Measurements from ENCODE around the gene C19orf18.

The C19orf18 gene

DNA sequence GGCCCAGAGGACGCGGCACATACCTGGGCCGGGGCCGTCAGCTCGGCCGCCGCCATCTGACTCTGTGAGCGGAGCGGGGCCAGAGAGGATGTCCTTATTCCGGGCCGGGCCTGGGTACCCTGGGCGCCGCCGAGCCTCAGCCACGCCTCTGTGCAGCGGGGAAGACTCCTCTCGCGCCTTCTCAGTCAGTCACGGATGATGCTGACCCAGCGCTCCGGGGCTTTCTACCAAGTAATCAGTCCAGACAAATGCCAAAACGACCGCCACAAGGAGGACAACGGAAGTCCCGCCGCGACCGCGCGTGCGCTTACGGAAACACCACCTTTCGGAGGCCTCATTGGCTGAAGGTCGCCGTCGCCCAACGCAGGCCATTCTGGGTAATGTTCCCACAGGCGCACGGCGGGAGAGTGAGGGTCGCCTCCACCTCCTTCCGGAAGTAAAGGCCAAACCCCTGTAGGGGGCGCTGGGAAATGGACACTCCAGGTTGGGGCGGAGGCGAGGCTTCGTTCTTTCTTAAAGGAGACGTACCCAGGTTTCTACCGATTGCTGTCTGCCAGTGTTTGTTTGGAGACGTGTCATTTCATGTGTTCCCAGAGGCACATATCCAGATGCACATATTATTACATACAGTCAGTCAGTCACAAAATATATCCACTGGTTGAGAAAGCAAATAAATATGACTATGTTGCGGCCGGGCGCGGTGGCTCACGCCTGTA is 26.8 kb downstream of the C19orf18 start, which contains the start of gene ZNF256:
Gene ZNF256, minus strand, starts transcription at position 288 of the 716 bp plus-strand sequence. Its CDS starts 232 bp downstream, at position 56.
- ATAC-seq (peak; percentile 98), DNase-seq (peak; percentile 93)

DNA sequence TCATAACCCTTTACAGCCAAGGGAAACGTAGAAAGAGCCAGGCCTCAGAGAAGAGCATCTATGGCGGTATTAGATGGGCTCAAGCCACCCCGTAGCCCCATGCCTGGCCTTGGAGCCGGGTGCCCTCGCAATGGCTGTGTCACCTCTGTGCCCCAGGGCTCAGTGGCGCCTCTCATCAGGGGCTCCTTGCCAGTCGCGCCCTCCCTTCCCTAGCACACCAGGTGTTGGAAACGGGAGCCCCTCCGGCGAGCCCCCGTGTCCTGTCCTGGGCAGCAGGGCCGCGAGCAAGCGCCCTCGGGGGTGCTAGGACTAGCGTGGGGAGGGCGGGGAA is 27.3 kb downstream of the C19orf18 start:
- DNase-seq (no peak), ATAC-seq (peak; percentile 1)

DNA sequence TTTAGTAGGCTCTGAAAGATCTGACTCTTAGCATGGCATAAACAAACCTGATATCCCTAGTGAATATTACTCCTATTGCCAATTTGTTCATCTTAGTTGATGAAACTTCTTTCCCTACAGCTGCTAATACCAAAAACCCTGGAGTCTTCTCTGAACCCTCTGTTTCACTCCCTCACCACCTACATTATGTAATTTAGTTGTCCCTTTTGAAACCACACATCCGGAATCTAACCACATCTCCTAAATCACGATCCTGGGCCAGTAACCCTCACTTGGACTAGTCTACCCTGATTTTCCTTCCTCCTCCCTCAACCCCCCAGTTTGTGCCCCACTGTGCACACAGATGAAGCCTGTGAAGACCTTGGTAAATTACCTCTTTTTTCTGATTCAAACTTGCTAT is 28.0 kb downstream of the C19orf18 start:
- no peak for DNase-seq
- ATAC-seq, result no peak

DNA sequence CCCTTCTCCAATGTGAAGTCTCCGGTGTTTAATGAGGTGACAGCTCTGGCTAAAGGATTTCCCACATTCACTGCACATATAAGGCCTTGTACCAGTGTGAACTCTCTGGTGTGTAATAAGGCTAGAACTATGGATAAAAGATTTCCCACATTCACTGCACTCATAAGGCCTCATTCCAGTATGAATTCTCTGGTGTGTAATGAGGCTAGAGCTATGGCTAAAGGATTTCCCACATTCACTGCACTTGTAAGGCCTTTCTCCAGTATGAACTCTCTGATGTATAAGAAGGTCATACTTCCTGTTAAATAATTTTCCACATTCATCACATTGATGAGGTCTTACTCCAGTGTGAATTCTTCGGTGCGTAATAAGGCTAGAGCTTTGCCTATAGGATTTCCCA is 32.7 kb downstream of the C19orf18 start:
- DNase-seq (no peak), ATAC-seq (no peak)

DNA sequence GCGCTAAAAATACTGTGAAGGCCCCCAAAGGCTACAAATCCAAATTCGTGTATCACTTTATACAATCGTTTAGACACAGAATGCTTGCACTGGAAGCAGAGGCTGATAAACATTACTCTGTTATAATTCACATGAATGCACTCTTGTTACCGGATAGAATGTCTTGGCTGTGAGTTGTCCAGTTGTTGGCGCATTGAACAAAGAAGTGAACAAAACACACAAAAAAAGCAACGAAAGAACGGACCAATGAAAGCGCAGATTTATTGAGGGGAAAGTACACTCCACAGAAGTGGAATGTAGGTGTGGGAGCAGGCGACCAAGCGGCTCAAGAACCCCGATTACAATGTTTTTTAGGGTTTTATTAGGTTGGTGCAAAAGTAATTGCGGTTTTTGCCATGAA is 38.6 kb downstream of the C19orf18 start:
- no peak for DNase-seq
- ATAC-seq, result no peak

DNA sequence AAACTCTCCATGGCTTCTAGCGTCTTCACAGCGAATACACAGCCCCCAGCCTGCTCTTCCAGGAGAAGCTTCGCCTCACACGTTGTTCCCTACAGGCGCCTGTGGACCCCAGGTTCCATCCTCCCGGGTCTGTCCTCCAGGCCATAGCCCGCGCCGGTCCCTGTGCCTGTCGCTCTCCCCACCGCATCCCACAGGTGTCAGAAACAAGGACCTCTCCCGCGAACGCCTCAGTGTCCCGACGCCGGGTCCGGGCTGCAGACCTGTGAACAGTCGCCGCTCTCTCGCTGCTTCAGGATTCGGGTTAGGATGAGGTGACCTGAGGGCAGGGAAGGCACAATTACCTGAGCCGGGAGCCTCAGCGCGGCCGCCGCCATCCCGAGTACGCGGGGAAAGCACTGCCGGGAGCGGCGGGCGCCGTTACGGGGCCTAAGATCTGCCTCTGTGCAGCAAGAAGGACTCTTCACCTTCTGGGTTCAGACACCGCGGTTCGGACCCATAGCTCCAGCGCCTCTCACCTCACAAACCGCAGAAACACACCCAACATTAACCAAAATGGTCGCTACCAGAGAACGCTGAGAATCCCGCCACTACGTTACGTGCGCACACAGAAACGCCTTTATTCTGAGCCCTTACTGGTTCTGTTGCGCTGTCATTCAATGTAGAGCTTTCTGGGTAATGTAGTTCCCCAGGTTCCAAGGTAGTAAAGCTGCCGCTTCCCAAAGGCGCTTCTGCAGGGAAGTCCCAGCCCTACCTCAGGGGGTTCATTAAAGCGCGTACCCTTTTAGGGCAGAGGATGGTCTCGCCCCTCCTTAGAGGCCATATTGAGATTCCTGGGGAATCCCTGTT is 39.3 kb downstream of the C19orf18 start, which contains the start of gene ZNF418:
Gene ZNF418, minus strand, starts transcription at position 583 of the 846 bp plus-strand sequence. CDS start 1,580 bp downstream, outside the sequence.
- peak; percentile 89 for ATAC-seq
- peak; percentile 35 for DNase-seq

DNA sequence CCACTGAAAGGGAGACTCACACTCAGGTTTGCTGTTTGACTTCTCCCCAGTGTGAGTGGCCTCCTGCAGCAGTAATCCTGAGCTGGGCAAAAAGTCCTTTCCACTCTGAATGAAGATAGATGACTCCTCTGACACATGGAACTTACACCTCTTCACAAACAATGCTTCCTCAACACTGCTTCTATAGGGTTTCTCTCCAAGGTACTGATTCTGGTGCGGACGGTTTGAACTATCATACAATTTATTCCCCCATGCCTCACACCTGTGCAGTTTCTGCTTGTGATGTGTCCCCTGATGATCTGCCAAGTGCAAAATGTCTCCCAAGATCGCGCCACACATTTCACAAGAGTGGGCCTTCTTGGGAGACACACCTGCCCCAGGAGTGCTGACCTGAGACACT is 46.7 kb downstream of the C19orf18 start:
- ATAC-seq (no peak), DNase-seq (no peak)

DNA sequence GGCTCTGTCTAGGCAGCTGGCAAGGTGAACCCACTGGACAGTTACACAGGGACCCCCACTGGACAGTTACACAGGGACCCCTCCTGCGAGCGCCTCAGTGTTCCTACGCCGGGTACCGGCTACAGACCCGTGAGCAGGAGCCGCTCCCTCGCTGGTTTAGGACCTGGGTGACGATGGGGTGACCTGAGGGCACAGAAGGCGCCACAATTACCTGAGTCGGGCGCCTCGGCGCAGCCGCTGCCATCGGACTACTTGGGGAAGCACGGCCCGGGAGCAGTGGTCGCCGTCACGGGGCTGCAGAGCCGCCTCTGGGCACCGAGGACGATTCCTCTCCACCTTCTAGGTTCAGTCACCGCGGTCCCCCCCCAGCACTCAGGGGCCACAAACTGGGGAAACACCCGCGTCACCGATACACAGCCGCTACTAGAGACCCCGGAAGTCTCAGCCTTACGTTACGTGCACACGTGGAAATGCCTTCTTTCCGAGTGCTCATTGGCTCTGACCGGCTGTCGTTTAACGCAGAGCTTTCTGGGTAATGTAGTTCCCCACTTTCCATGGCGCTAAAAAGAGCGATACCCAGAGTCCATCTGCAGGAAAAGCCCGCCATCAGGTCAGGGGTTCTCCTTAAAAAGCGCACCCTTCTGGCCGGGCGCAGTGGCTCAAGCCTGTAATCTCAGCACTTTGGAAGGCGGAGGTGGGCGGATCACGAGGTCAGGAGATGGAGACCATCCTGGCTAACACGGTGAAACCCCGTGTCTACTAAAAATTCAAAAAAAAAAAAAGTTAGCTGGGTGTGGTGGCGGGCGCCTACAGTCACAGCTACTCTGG is 58.0 kb downstream of the C19orf18 start, which contains the start of gene ZNF417:
Gene ZNF417, minus strand, starts transcription at position 425 of the 828 bp plus-strand sequence. Its CDS starts 181 bp downstream, at position 244.
- ATAC-seq (peak; percentile 100), DNase-seq (peak; percentile 78)

DNA sequence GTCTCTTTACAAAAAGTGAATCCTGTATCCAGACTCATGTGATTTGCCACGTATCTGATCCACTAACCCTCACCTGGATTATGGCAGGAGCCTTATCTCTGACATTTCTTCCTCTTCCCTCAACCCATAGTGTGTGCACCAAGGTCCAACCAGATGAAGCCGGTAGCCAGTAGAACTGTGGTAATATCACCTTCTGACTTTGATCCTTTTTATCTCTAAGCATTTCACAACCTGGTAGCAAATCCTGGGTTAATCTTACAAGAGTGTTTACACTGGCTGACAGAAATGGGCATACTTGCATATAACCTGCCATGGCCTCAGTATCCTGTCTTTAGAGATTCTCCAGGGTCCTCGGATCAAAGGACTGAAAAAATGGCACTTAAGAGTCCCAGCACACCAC is 59.8 kb downstream of the C19orf18 start:
- DNase-seq (no peak), ATAC-seq (no peak)

All from stimulated activated naive CD8-positive, alpha-beta T cell treated with anti-CD3 and anti-CD28 coated beads, Interleukin-15, Interleukin-2, amounts not matched to agents 100 U/mL and 50 U/mL, for 24 hours (primary cell).